Immature natural killer cell (primary cell): ENCODE results near the gene RBBP9. TPM values are rescaled to one million over a fixed set of nuclear protein-coding genes. Genes with fewer than 3 reads are reported as not detected.
"Not testable (repeated sequence)": the region's sequence is repeated elsewhere in the genome, so short reads cannot be mapped to it uniquely, and the experiment has no call there.

Experiments
- DNase-seq, 3 donors: peaks; one replicate each; pipeline ENCODE4 v3.0.0; 2022; ENCODE audit warnings: mixed read lengths in 1 of 3
- H3K27ac Mint-ChIP-seq, 6 donors: one replicate each; pipeline ENCODE4 v1.8.0; 2020; ENCODE audit warnings: mixed read lengths in 6 of 6, mild to moderate bottlenecking in 5 of 6, inconsistent platforms in 4 of 6, moderate library complexity in 3 of 6
- H3K27me3 Mint-ChIP-seq, 3 donors: one replicate each; pipeline ENCODE4 v1.8.0; 2020 to 2021; ENCODE audit warnings: low read depth in 3 of 3, mild to moderate bottlenecking in 3 of 3, mixed read lengths in 3 of 3, moderate library complexity in 3 of 3, inconsistent platforms in 1 of 3
- H3K36me3 Mint-ChIP-seq, 3 donors: one replicate each; pipeline ENCODE4 v1.8.0; 2020; ENCODE audit warnings: mixed read lengths in 3 of 3, inconsistent platforms in 2 of 3, mild to moderate bottlenecking in 2 of 3
- H3K4me1 Mint-ChIP-seq, 2 donors: one replicate each; pipeline ENCODE4 v1.8.0; 2020; ENCODE audit warnings: inconsistent platforms in 2 of 2, mild to moderate bottlenecking in 2 of 2, mixed read lengths in 2 of 2, moderate library complexity in 1 of 2
- H3K4me3 Mint-ChIP-seq, 5 donors: one replicate each; pipeline ENCODE4 v1.8.0; 2020; ENCODE audit warnings: mild to moderate bottlenecking in 5 of 5, mixed read lengths in 5 of 5, inconsistent platforms in 3 of 5, moderate library complexity in 3 of 5
- H3K9me3 Mint-ChIP-seq, 6 donors: one replicate each; pipeline ENCODE4 v1.8.0; 2020; ENCODE audit warnings: mild to moderate bottlenecking in 6 of 6, mixed read lengths in 6 of 6, inconsistent platforms in 4 of 6, moderate library complexity in 3 of 6
- polyA plus RNA-seq, 3 donors: library from polyadenylated mRNA; unstranded; fragments of 300-500 nt; fragmentation: Illumina TruSeq; gene quantifications; one replicate each; pipeline ENCODE4 v1.2.3, GENCODE V29; 2021

Gene RBBP9
- polyA plus RNA-seq: 1 to 10 TPM; 3.4 to 9.8 (median 9.7) TPM

DNA sequence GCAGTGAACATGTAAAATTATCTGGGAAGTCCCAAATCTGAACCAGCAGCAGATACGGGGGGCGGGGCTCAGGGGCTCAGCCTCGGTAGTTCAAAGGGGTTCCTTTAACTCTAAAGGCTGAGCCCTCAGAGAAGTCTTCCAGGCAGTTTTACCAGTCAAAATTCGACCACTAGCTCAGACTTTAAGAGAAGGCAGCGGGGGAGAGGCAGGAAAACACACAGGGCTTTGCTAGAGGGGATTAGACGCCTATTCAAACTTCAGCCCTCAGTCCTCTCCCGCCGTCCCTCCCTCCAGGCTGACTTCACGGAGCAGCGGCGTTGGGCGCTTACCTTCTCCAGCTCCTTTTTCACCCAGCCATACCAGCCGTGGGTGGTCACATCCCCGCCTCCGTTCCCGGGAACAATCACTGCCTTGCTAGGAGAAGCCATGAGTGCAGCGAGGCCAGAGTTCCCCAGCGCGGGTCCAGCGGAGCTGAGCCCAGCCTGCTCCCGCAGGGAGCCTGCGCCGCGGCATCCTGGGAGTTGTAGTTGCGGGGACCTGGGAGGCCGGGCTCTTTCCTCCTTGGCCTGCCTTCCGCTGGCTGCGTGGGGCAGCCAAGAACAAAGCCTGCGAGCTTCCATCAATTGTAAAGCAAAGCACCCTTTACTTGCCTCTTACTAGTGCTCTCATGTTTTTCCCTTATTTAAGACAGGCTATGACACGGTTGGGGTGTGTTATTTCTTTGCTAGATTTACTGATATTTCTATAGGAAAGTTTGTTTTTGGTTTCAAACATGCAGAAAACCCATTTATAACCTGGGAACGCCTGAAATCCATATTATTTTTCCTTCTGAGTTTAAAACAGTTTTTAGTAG is at the start of gene RBBP9:
Gene RBBP9 (minus strand): TSS at position 486 of the 853 bp plus-strand sequence. CDS start 58 bp downstream, at position 428.
- Mint-ChIP-seq H3K27me3 (peaks cover 0 to 2% (median 2%) of the 10 kb centered on the region in 3 donors), H3K4me1 (peaks cover 13 to 21% of the 10 kb centered on the region in 2 donors), H3K36me3 (peaks cover 5 to 7% (median 6%) of the 10 kb centered on the region in 3 donors), H3K4me3 (peak within 1 kb of the TSS; percentile 96 to 98 (median 97)), H3K9me3 (no peaks in the 10 kb centered on the region), H3K27ac (peak within 1 kb of the TSS; percentile 80 to 95 (median 90))
- DNase-seq: peak; percentile 70 to 75 (median 71)

DNA sequence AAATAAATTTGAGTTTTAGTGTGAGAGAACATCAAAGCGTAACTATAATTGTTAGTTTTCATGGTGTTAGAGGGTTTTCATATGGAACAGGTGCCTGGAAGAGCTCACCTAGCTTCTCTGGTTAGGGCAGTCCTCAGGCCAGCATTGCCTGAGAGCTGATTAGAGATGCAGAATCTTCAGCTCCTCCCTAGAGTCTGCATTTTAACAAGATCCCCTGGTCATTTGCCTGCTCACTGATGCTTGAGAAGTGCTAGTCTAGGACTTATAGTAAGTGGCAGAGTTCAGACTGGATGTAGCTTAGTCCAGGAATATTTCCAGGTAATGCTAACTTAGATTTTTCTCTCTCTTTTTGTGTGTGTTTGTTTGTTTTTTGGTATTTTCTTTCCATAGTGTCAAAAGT is 48.5 kb upstream of the RBBP9 start:
- peaks cover 0 to 6% (median 0%) of the 10 kb centered on the region in 3 donors for H3K27me3 Mint-ChIP-seq
- H3K27ac Mint-ChIP-seq: peak overlapping the region in 2 of 6 donors; percentile 23 to 27
- no peak for DNase-seq
- no peaks in the 10 kb centered on the region for H3K9me3 Mint-ChIP-seq
- H3K36me3 Mint-ChIP-seq: peaks cover 11 to 52% (median 39%) of the 10 kb centered on the region in 3 donors
- no peaks in the 10 kb centered on the region for H3K4me1 Mint-ChIP-seq
- H3K4me3 Mint-ChIP-seq: no peak overlapping the region

DNA sequence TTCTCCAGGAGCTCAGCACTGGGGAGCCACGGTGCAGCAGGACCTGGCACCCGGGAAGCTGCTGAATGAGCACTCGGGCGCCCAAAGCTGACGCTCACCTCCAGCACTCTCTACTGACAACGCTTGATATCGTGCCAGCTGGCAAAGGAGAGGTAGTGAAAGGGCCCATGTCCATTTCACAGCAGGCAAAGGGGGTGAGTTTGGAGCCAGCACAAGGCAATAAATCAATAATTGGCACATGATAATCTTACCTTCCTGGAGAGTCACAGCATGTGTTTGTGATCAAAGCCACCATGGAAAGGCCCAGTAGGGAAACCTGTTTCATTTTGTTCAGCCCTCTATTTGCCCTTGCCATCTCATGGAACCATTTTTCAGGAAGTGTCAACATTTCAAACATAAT is 46.9 kb upstream of the RBBP9 start:
- H3K4me1 Mint-ChIP-seq: no peaks in the 10 kb centered on the region
- H3K36me3 Mint-ChIP-seq: peaks cover 14 to 59% (median 43%) of the 10 kb centered on the region in 3 donors
- no peak overlapping the region for H3K4me3 Mint-ChIP-seq
- peak overlapping the region in 1 of 6 donors; percentile 12 for H3K27ac Mint-ChIP-seq
- DNase-seq: no peak
- no peaks in the 10 kb centered on the region for H3K9me3 Mint-ChIP-seq
- H3K27me3 Mint-ChIP-seq: peaks cover 0 to 6% (median 3%) of the 10 kb centered on the region in 3 donors

DNA sequence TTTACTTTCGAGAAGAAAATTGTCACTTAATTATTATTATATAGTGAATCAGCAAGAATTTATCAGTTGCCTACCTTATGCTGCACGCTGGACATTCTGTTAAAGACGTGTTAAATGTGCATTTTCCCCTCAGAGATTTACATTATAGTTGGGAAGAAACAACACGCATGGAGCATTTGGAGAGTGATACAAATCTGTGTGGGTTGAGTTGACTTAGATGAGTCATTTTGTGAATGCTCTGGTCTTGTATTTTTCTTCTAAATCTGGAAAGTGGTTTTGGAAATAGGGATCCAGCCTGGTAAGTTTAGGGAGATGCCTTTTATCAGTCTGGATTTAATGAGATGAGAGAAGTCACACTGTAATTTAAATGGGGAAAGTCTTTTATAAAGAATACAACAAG is 46.2 kb upstream of the RBBP9 start:
- Mint-ChIP-seq H3K9me3 (no peaks in the 10 kb centered on the region), H3K4me3 (no peak overlapping the region), H3K4me1 (no peaks in the 10 kb centered on the region), H3K27ac (peak overlapping the region in 2 of 6 donors; percentile 69 to 83), H3K27me3 (peaks cover 0 to 6% (median 3%) of the 10 kb centered on the region in 3 donors), H3K36me3 (peaks cover 10 to 54% (median 38%) of the 10 kb centered on the region in 3 donors)
- DNase-seq: no peak

DNA sequence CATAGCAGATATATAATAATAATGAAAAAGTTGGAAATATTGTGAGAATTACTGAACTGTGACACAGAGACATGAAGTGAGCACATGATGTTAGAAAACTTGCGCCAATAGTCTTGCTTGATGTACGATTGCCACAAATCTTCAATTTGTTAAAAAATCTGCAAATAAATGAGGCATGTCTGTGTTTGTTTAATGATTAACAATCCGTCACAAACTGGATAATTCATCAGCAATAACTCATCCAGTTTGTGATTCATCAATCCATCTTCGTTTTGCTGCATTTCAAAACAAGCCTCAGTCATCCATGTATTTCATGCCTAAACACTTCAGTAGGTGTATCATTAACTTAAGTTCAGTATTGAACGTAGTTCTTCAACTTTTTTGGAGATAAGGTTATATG is 44.7 kb upstream of the RBBP9 start:
- H3K4me3 Mint-ChIP-seq: no peak overlapping the region

DNA sequence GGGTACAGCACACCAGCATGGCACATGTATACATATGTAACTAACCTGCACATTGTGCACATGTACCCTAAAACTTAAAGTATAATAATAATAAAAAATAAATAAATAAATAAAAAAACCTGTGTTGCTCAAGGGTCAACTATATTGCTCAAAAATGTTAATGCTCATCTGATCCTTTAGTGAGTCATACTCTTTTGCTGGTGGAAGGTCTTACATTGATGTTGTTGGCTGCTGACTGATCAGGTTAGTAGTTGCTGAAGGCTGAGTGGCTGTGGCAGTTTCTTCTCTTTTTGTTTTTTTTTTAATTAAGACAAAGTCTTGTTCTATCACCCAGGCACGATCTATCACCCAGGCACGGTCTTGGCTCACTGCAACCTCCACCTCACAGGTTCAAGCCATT is 40.6 kb upstream of the RBBP9 start:
- H3K9me3 Mint-ChIP-seq: no peaks in the 10 kb centered on the region
- H3K36me3 Mint-ChIP-seq: peaks cover 20 to 59% (median 23%) of the 10 kb centered on the region in 3 donors
- no peak overlapping the region for H3K27ac Mint-ChIP-seq
- peaks cover 0 to 4% (median 3%) of the 10 kb centered on the region in 3 donors for H3K27me3 Mint-ChIP-seq
- no peak overlapping the region for H3K4me3 Mint-ChIP-seq
- no peaks in the 10 kb centered on the region for H3K4me1 Mint-ChIP-seq
- DNase-seq: no peak

More for the DNA sequence above, 44.7 kb upstream of the RBBP9 start:
- Mint-ChIP-seq H3K9me3 (no peaks in the 10 kb centered on the region), H3K4me1 (no peaks in the 10 kb centered on the region), H3K36me3 (peaks cover 12 to 54% (median 35%) of the 10 kb centered on the region in 3 donors), H3K27ac (no peak overlapping the region), H3K27me3 (peaks cover 0 to 6% (median 3%) of the 10 kb centered on the region in 3 donors)
- no peak for DNase-seq

DNA sequence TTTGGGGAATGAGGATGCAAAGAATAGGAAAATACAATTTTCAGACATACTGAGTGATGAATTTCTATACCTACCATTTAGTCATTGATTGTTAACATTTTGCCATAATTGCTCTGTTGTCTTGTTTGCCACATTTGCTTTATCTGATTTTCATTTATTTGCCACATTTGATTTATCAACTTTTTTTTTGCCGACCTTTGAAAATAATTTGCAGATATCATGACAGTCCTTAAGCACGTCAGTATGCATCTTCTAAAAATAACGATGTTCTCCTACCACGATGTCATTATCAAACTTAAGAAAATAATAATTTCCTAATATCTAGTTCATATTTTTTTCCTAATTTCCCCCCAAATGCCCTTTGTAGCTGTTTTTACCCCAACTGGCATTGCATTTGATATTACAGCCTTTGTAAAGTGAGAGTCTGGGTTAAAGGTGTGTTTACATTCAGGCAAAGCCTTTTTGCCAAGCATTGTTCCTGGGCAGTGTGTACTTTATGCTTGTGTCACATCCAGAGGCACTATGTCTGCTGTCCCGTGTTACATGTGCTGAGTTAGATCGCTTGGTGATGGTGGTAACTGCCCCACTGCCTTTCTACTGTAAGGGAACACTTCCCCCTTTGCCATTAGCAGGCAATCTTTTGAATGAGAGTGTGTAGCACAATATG is 37.1 kb upstream of the RBBP9 start:
- H3K36me3 Mint-ChIP-seq: peaks cover 31 to 68% (median 34%) of the 10 kb centered on the region in 3 donors
- peak overlapping the region in 1 of 6 donors; percentile 51 for H3K27ac Mint-ChIP-seq
- no peak for DNase-seq
- H3K4me1 Mint-ChIP-seq: no peaks in the 10 kb centered on the region
- H3K9me3 Mint-ChIP-seq: no peaks in the 10 kb centered on the region
- no peak overlapping the region for H3K4me3 Mint-ChIP-seq
- H3K27me3 Mint-ChIP-seq: no peaks in the 10 kb centered on the region

DNA sequence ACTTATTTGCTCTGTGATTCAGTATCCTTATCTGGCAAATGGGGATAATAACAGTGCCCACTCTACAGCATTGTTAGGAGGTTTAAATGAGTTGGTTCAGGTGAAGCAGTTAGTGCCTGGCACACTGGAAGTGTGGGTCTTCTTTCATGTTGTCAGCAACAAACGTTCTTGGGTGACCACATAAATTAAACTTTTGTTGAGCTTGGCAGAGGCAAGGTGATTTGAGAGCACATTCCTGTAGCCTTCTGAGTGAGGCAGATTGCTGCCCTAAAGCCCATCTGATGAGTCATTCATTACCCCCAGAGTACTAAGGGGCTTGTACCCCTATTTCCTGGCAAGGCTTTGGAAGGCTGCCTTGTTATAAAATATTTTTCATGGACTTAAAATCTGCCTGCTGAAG is 36.5 kb upstream of the RBBP9 start:
- peaks cover 32 to 73% (median 39%) of the 10 kb centered on the region in 3 donors for H3K36me3 Mint-ChIP-seq
- no peaks in the 10 kb centered on the region for H3K9me3 Mint-ChIP-seq
- H3K4me3 Mint-ChIP-seq: no peak overlapping the region
- no peaks in the 10 kb centered on the region for H3K27me3 Mint-ChIP-seq
- no peaks in the 10 kb centered on the region for H3K4me1 Mint-ChIP-seq
- no peak for DNase-seq
- no peak overlapping the region for H3K27ac Mint-ChIP-seq

DNA sequence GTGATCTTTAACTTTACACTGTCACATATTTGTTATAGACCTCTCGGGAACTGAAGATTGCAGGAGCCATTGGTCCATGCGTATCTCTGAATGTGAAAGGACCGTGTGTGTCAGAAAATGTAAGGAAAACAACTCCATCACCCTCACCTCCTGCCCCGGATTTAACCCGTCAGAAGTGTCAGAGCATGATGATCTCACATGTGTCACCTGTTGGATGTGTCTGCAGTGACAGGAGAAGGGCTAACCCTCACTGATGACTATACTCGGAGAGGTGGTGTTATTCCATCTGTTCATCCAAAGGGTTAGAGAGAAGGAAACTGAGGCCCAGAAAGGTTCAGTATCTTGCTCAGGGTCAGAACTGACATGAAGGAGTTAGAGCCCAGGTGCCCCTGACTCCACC is 35.6 kb upstream of the RBBP9 start:
- Mint-ChIP-seq H3K9me3 (no peaks in the 10 kb centered on the region), H3K4me1 (no peaks in the 10 kb centered on the region), H3K27ac (peak overlapping the region in 1 of 6 donors; percentile 4), H3K4me3 (no peak overlapping the region), H3K36me3 (peaks cover 32 to 77% (median 40%) of the 10 kb centered on the region in 3 donors), H3K27me3 (no peaks in the 10 kb centered on the region)
- DNase-seq: no peak

DNA sequence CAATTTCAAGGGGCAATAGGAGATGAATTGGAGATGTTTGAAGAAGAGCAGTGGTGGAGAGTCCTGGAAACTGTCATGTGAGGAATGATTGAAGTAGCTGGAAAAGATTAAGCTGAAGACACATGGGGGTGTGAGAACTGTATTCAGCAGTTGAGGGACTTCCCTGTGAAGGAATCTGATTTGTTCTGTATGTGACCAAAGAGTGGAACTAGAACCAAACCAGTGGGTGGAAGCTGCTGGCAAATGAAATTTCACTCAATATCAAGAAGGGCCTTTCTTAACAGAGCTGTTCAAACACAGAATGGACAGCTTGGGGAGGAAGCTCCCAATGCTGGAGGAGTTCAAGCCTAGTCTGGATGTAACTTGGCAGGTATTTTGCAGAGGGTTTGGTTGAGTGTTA is 32.0 kb upstream of the RBBP9 start:
- H3K9me3 Mint-ChIP-seq: no peaks in the 10 kb centered on the region
- no peaks in the 10 kb centered on the region for H3K27me3 Mint-ChIP-seq
- H3K4me1 Mint-ChIP-seq: no peaks in the 10 kb centered on the region
- H3K36me3 Mint-ChIP-seq: peaks cover 21 to 75% (median 49%) of the 10 kb centered on the region in 3 donors
- no peak overlapping the region for H3K4me3 Mint-ChIP-seq
- peak overlapping the region in 3 of 6 donors; percentile 30 to 51 (median 36) for H3K27ac Mint-ChIP-seq
- no peak for DNase-seq

DNA sequence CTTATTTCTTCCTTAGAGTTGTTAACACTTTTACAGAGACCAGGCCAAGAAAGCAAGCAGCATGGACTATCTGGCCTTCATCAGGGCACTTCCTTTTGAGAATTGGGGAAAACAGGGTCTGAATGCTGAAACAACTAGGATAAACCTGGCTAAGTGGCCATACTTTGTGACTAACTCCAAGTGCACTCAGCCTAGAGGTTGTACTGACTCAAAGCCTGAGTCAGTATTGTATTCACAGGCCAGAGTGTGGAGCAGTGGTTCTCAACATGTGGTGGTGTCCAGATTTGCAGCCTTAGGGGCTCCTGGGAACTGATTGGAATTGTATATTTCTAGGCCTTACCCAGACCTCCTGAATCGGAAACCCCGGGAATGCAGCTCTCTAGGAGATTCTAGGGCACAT is 30.8 kb upstream of the RBBP9 start:
- Mint-ChIP-seq H3K4me3 (no peak overlapping the region), H3K36me3 (peaks cover 18 to 65% (median 49%) of the 10 kb centered on the region in 3 donors), H3K27ac (no peak overlapping the region), H3K9me3 (no peaks in the 10 kb centered on the region), H3K4me1 (peaks cover 0 to 2% of the 10 kb centered on the region in 2 donors), H3K27me3 (no peaks in the 10 kb centered on the region)
- no peak for DNase-seq

DNA sequence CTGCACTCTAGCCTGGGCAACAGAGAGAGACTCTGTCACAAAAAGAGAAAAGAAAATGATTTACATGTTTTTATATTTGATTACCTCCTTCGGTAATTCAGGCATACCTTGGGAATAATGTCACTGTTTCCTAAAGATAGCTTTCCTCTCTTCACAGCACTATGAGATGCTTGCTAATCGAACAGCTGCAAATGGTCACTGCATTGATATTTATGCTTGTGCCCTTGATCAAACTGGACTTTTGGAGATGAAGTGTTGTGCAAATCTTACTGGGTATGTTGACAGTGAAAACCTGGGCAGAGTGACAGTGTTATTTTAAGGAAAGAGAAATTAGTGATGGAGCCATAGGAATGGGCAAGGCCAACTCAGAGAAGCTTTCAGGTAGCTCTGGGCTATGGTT is 30.3 kb upstream of the RBBP9 start:
- Mint-ChIP-seq H3K9me3 (no peaks in the 10 kb centered on the region), H3K4me3 (no peak overlapping the region), H3K27me3 (no peaks in the 10 kb centered on the region), H3K36me3 (peaks cover 18 to 60% (median 46%) of the 10 kb centered on the region in 3 donors), H3K27ac (no peak overlapping the region), H3K4me1 (peaks cover 0 to 2% of the 10 kb centered on the region in 2 donors)
- no peak for DNase-seq

DNA sequence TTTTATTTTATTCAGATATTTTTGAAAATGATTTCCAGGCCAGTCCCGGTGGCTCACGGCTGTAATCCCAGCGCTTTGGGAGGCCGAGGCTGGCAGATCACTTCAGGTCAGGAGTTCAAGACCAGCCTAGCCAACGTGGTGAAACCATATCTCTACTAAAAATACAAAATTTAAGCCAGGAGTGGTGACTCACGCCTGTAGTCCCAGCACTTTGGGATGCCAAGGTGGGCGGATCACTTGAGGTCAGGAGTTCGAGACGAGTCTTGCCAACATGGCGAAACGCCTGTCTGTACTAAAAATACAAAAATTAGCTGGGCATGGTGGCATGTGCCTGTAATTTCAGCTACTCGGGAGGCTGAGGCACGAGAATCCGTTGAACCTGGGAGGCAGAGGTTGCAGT is 29.7 kb upstream of the RBBP9 start:
- H3K9me3 Mint-ChIP-seq, DNase-seq, H3K4me1 Mint-ChIP-seq, H3K4me3 Mint-ChIP-seq, H3K27ac Mint-ChIP-seq, H3K27me3 Mint-ChIP-seq: not testable (repeated sequence)
- H3K36me3 Mint-ChIP-seq: peaks cover 13 to 54% (median 41%) of the 10 kb centered on the region in 3 donors

DNA sequence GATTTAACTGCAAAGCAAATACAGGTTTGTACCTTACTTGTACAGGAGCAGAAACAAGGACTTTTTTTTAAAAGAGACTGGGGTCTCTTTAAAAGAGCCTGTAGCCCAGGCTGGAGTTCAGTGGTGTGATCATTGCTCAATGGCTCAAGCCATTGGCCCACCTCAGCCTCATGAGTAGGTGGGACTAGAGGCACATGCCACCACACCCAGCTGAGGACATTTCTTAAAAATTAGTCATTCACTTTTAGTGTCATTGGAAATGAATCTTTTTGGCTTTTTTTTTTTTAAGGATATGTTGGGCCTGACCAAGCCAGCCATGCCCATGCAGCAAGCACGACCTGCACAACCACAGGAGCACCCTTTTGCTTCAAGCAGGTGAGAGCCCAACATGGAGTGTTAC is 27.6 kb upstream of the RBBP9 start:
- H3K4me3 Mint-ChIP-seq: no peak overlapping the region
- DNase-seq: no peak
- H3K4me1 Mint-ChIP-seq: peaks cover 0 to 2% of the 10 kb centered on the region in 2 donors
- no peaks in the 10 kb centered on the region for H3K27me3 Mint-ChIP-seq
- H3K27ac Mint-ChIP-seq: peak overlapping the region in 1 of 6 donors; percentile 40
- peaks cover 8 to 40% (median 29%) of the 10 kb centered on the region in 3 donors for H3K36me3 Mint-ChIP-seq
- no peaks in the 10 kb centered on the region for H3K9me3 Mint-ChIP-seq
